HG03045 (cell line): Measurements from ENCODE around the gene PDLIM5.
"Not testable (repeated sequence)": the region's sequence is repeated elsewhere in the genome, so short reads cannot be mapped to it uniquely, and the experiment has no call there.

ENCODE experiments used
- ATAC-seq: cut with Tn5 transposase; IDR thresholded peaks from one replicate; pipeline ENCODE4 v1.9.1; 2021; ENCODE audit warnings: mild to moderate bottlenecking, moderate library complexity; ENCODE audit not compliant: unreplicated experiment

Gene PDLIM5

DNA sequence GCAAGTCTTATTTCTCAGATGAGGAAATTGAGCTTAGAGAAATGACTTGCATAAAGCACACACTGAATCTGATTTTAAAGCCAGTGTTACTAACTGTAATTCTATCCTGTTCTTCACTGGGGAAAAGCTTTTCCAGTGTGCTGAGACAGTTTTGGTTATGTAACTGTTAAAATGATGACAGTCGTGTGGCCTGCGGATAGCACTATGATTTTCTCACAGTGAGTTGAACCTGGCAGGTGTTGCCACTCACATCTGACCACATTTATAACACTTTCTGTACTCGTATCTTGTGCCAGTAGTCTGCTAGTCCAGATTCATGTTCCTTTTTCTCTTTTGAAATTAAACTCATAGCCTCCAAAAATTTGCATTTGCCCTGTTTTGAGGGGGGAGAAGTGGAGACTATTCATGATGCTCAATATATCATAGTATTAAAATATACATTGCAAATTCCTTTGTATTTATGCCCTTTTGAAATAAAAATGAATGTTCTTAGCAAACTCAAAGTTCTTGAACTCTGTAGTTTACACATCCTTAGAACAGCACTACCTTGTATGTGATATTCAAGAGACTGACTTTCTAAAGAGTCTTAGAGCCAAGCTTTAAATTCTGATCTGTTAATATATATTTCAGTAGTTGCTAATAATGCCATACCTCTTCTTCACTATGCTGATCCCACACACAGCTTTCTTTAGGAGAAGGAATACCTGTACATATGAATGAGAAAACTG is 132.3 kb downstream of the PDLIM5 start:
- no peak for ATAC-seq

DNA sequence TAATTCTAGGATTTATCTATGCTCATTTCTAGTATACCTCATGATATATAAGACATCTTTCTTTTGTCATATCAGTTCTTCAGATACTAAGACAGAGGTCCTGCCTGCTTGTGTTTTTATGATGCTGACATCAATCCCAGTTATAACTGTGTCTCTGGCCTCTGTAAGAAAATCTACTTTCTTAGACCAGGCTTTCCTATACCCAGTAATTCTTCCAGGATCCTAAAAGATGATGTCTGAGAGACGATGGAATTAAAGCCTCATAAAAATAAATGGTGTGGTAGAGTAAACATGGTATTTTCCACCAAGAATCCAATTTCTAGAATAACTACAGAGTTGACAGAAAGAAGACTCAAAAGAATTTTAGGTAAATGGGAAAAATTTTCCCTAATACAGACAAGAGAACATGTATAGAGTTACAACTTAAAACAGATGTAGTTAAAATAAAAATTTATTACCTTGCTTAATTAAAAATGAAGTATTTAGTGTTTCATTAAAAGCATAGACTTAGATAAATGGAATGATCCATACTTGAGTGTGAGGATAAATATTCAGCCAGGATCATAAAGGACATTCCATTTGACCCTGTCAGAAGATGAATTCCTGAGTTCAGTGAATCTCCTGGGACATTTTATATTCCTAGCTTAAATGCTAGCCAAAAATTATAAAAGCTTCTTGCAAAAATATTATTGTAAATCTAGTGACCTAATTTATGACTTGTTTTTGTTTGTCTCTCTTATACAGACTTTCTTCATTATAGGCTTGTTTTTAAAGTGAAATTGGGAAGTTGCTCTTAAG is 137.4 kb downstream of the PDLIM5 start:
- no peak for ATAC-seq

DNA sequence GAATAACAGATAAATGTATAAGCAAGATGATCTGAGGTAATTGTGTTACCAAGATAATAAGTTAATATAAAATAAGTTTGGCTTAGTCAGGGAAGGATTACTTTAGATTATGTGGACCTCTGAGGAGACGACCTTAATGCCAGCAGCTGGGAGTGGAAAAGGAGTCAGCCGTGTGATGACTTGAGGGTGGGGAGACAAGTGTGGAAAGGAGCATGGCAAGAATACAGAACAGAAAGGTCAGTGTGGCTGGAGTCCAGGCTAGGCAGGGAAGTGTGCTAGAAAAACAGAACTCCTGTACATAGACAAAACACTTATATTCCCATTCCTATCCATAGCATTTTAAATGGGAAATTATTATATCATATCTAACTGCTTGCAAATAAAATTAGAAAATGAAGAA is 138.8 kb downstream of the PDLIM5 start:
- no peak for ATAC-seq

DNA sequence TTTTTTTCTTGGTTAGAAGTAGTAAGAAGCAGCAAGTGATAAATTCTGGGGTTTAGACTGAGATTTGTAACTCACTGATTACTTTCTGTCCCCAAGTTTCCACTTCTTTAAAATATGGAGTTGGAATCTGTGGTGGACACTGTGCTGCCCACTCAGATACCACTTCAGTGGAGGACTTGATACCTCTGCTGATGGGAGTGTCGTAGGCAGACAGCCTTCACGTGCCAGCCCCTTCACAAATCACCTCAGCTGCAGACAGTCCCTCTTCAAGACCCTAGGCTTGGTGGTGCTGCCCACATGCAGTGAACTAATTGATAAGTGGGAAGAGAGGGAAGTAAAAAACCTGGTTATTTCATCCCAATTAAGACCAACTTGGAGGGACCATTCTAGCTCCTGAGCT is 139.5 kb downstream of the PDLIM5 start:
- ATAC-seq, result no peak

DNA sequence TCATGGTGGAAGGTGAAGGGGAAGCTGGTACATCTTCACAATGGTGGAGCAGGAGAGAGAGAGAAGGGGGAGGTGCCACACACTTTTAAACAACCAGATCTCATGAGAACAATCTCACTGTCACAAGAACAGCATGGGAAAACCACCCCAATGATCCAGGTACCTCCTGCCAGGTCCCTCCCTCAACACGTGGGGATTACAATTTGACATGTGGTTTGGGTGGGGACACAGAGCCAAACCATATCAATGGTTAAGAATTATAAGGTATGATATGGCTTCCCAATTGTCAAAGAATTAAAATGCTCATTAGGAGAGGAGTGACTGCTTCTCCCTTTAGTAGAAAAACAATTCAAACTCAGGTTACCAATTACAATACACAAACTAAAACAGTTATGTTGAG is 143.3 kb downstream of the PDLIM5 start:
- ATAC-seq, result no peak

DNA sequence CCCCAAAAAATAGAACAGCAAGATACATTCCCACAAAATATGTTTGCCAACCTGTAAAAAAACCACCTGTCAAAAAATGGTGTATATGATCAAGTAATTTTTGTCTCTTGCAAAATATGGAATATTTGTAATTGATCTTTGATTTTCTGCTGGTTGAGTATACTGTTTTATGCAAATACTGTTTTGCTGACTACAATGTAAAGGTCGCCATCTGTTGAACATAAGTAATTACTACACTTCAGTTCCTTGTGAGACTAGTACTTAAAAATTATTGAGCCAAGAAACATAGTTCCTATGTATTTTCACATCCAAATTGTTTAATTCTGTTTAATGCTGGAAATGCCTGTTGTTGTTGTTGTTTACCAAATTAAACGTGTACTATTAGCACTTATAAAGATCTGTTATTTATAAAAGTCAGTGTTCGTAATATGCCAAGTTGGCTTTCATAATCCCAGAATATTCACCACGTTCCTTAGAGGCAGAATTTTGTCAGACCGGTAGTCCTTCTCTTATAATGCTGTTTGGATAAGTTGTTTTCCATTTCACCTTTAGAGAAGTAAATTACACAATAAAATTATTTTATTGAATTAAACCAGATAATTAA is 144.2 kb downstream of the PDLIM5 start:
- peak; percentile 72 for ATAC-seq

DNA sequence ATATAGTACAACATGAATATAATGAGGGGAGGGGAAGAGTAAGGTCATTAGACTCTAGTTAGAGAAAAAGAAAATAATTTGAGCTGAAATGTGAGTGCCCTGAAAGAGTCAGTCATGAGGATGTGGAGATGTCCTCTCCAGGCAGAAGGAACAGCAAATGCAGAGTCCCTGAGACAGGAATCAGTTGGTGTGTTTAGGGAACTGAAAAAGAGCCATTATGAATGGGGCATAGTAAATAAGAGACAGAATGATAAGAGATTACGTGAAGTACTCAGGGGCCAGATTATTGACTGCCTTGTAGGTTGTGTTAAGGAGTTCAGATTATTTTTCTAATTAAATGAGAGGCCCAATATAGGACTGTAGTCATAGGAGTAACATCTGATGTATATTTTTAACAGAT is 147.0 kb downstream of the PDLIM5 start:
- ATAC-seq, result no peak

DNA sequence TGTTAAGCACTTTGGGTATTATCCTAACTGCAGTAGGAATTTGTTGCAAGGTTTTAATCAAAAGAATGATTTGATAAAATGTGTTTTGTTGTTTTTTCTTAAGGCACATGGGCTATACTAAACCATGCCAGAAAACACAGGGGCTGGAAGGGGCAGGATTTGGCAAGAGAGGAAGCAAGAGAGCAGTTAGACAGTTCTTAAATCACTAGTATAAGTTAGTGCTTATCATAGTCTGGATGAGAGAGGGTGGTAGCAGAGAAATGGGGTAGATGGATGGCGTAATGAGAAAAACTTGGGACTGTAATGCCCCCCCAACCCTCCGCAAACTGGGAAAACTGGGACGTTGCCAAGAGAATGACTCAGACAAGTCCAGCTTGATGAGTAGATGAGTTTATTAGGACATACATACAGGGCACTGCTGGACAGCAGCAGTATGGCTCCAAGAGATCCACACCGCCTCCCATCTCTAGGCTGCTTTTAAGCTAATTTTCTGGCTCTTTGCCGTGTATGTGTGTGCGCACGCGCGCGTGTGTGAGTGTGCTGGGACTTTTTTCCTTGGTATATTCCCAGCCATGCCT is 151.5 kb downstream of the PDLIM5 start:
- no peak for ATAC-seq

DNA sequence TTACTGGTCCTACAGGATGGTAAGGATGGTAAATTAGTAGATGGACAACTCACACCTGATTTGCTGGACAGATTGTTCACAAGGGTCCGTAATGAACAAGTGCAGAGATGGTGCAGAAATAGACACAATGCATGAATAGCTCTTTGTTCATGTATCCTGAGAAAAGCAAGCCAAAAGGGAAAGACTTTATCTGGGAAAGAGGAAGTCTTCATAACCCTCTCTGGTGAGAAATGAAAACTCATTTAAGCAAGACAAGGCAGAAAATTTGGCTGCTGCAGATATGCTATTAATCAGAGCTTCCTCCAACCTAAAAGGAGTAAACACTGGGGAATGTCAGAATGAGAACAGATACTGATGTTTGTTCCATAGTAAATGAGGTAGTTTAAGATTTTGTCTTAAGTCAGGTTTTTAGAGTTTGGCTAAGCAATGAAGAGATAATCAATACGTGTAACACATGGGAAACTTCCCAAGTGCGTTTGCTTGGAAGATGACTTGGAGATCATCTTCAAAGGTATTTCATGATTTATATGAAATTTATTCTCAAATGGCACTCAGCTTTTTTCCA is 153.6 kb downstream of the PDLIM5 start:
- no peak for ATAC-seq

DNA sequence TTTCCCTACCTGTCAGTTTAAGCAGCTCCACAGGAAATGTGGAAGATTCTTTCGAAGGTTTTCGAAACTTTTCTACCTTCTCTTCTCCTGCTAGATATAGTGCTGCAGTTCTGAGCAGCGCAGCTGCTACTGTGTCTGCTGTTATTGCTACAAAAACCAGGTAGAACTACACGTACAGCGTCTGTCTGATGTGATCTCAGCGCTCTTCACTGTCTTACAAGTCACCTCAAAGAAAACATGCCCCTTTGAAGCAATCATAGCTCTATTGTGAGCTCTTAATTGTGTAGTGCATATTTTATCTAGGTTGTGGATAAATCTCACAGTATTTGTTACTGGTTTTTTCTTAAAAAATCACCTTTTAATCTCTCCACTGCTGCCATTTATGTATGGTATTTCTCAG is 158.4 kb downstream of the PDLIM5 start:
- ATAC-seq, result no peak

DNA sequence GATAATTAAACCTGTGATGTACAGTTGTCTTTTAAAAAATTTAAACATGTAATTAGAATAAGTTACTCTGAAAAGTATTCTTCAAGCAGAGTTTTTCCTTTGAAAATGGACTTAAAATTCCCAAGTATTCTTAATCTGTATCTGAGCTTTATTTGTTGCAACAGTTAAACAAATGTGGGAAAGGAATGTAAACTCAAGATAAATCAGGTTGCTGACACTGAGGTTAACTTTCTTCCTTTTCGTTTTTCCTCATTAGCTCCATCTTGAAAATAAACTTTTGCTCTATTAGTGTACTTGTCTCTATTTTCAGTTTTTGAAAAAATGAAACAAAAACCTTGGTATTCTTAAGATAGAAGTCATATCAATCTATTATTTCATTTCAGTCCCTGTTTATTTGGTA is 161.5 kb downstream of the PDLIM5 start:
- ATAC-seq, result no peak

DNA sequence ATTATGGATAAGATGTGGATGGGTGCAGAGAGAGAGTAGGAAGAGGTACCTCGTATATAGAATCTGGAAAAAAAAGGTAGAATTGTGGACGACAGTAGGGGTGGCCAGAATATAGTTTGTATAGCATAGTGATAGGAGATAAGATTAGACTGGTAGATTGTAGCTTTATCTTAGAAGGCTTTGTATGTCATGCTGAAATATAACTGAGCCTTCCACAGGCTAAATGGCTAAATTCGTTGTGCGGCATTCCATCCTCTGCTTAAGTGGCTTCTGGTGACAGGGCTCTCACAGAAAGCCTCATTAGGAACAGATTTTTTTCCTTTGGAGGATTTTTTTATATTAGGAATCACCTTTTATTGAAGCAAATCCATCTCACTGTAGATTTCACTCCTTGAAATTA is 163.7 kb downstream of the PDLIM5 start:
- ATAC-seq, result no peak

DNA sequence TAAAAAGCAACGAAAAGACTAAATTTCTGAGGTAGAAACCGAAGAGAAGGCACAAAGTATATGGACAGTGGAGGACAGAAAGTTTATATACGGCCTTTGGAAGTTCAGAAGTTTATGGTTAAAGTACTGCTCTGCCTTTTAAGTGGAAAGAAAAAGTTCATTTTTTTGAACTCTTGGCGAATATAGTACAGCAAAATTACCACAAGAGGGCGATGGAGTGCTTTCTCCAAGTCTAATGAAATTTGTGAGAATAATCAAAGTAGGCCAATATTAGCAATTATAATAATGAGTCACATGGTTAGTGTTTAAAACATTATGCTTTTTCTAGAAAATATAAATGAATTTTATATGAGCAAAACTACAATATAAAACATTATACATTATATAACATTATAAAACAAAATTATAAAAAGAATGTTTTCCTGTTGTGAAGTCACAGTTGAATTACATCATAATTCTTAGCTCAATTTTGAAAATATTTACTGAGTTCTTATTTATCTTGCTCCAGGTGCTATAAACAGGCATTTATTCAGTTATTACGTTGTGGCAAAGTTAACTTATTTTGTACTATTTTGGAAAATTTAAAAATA is 169.8 kb downstream of the PDLIM5 start:
- peak; percentile 64 for ATAC-seq

DNA sequence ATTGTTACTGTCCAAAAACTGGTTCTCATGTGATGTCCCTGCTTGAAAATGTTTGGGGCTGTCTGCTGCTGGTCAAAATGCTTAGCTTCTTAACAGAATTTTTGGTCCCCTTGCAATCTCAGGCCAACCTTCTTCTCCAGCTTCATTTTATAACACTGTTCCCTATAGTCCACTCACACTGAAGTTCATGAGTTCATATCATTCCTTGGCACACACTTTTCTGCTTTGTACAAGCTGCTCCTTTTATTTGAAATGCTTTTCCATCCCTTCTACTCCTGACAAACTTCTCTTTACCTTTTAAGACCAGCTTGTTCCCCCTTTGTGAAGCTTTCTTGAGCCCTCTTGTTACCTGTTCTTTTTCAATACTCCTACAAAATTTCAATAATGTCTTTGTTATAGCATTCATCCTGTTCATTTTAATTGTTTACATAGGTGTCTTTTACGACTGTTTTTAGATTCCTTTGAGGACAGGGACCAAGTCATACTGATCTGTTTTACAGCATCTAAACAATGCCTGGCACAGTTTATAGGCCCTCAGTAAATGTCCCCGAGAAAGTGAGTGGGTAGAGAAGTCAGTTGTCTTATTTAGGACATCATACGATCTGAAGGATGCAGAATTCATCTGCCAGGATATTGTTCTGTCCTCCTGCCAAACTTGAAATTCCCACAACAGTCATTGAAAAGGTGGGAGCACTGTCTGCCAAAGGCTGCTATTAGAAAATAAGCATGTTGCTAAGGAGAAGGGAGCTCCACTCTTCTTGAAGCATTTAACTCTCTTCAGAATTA is 171.6 kb downstream of the PDLIM5 start:
- ATAC-seq, result no peak

DNA sequence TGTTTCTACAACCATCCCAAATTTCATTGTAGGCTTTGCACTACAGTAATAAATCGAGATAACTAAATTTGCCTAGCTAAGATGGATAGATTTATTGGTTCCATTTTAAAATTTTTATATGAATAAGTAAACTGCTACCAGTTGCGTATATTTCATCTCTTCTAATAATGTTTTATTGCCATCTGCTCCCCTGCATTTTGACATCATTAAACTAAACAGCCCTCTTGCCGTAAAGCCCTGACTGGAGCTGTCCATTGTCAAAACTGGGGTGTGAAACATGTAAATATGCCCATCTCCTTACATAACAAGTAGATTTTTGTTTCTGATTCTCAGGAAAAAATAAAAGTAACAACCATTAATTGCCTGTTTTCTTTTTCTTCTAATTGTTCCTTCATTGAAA is 175.2 kb downstream of the PDLIM5 start:
- no peak for ATAC-seq

DNA sequence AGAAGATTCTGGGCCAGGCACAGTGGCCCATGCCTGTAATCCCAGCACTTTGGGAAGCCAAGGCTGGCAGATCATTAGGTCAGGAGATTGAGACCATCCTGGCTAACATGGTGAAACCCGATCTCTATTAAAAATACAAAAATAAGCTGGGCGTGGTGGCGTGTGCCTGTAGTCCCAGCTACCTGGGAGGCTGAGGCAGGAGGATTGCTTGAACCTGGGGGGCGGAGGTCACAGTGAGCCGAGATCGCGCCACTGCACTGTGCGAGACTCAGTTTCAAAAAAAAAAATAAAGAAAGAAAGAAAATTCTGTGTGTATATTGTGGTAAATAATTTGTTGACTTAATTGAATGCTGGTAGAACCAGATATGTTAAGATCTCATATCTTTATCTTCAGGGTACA is 177.3 kb downstream of the PDLIM5 start:
- ATAC-seq, result not testable (repeated sequence)

DNA sequence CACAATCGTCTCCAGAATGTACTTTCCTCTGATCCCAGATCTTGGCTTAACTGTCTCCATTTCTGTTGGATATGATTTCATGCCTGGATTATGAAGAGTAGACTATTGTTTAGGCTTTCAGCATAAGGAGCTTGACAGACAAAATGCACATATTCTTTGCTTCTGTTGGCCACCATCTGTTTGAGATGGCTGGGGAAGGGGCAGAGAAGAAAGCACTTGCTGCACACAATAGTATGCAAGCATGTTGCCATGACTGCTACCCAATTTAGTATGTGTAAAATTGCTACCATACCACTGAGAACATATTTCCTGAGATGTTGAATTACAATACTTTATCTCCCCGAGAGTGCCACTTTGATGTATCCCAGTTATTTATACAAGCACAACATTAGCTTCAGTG is 178.1 kb downstream of the PDLIM5 start:
- no peak for ATAC-seq

DNA sequence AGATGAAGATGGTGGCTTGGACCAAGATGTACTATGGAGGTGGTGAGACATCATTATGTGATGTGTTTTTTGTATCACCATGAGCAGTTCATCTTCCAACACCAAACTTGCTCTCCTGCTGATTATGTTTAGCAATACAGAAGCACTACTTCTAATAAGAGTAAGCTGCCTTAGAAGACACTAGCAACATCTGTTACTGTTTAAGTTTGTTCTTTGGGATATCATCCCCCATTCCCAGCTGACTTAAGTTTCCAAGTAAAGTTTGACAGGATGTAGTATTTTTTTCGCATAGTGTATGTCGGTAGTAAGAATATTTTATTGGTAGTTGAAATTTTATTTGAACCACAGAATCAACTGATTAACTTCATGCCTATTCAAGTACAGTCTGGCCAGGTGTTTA is 182.5 kb downstream of the PDLIM5 start:
- ATAC-seq, result no peak

DNA sequence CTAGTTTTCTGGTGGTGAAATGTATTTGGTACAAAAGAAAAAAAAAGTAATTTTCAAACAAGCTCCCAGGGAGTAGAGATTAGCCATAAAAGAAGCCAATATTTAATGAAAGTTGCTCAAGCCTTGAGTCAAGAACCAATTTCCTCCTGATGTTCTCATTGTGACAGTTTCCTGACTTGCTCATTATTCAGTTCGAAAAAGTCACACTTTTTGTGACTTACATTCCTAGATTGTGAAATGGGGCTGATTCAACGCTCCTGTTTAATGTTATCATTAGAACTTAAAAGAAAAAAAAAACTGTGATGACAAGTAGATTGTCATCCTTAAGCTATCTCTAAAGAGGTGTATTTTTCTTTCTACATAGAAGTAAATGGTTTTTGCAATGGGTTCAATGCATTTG is 183.4 kb downstream of the PDLIM5 start:
- ATAC-seq, result no peak

DNA sequence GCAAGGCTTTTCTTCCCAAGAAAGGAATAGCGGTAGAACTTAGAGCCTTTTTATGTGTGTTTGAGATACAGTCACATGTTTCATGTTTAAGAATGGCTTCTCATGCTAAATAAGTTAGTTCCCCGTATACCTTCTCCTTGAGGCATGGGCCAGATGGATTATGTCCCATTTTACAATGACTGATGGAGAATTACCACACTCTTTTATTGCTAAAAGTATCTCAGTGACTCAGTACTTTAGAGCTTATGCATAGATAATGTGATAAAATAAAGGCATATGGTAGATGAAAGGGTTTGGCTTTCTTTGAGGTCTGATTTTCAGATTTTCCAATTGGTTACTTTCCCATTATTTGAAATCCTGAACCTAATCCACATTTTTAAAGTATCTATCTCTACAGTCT is 184.3 kb downstream of the PDLIM5 start:
- ATAC-seq, result no peak
